MM.1S (cell line): ENCODE data around the gene ZNF408.

ENCODE experiments used
- DNase-seq: peaks from one replicate; pipeline ENCODE4 v3.0.0-alpha.2; 2015
- H2AFZ ChIP-seq: fragments of 300-600 bp; sonication (generic); 2 replicates; pipeline ENCODE4 v1.6.0; 2016; ENCODE audit warnings: antibody characterized with exemption, low read length
- H3F3A ChIP-seq: fragments of 300-600 bp; sonication (generic); 2 replicates; pipeline ENCODE4 v1.6.1; 2016; ENCODE audit warnings: mild to moderate bottlenecking, antibody characterized with exemption, low read length, moderate library complexity, mixed read lengths; ENCODE audit not compliant: insufficient read depth
- H3K27ac ChIP-seq: fragments of 300-600 bp; sonication (generic); 2 replicates; pipeline ENCODE4 v1.5.1; 2016; ENCODE audit warnings: mild to moderate bottlenecking, low read length
- H3K27me3 ChIP-seq: fragments of 300-600 bp; sonication (generic); replicated peaks from 2 replicates; pipeline ENCODE4 v1.6.0; 2016; ENCODE audit warnings: low read length; ENCODE audit not compliant: insufficient read depth
- H3K36me3 ChIP-seq: fragments of 300-600 bp; sonication (generic); replicated peaks from 2 replicates; pipeline ENCODE4 v1.6.1; 2016; ENCODE audit warnings: mild to moderate bottlenecking, low read length, mixed read lengths; ENCODE audit not compliant: insufficient read depth
- H3K4me1 ChIP-seq: fragments of 300-600 bp; sonication (generic); 2 replicates; pipeline ENCODE4 v1.6.1; 2016; ENCODE audit warnings: low read length, mixed read lengths
- H3K4me2 ChIP-seq: fragments of 300-600 bp; sonication (generic); 2 replicates; pipeline ENCODE4 v1.6.0; 2016; ENCODE audit warnings: low read depth, low read length
- H3K4me3 ChIP-seq: fragments of 300-600 bp; sonication (generic); 2 replicates; pipeline ENCODE4 v1.5.1; 2016; ENCODE audit warnings: low read length, mixed read lengths
- H3K79me2 ChIP-seq: fragments of 300-600 bp; sonication (generic); 2 replicates; pipeline ENCODE4 v1.6.1; 2016; ENCODE audit warnings: mixed run types, low read length, mixed read lengths
- H3K9ac ChIP-seq: fragments of 300-600 bp; sonication (generic); 2 replicates; pipeline ENCODE4 v1.6.1; 2016; ENCODE audit warnings: low read length, mixed read lengths
- H3K9me2 ChIP-seq: fragments of 300-600 bp; sonication (generic); replicated peaks from 2 replicates; pipeline ENCODE4 v1.6.1; 2016; ENCODE audit warnings: mild to moderate bottlenecking, low read length, mixed read lengths; ENCODE audit not compliant: insufficient read depth
- H3K9me3 ChIP-seq: fragments of 300-600 bp; sonication (generic); replicated peaks from 2 replicates; pipeline ENCODE4 v1.6.1; 2016; ENCODE audit warnings: mild to moderate bottlenecking, low read length, mixed read lengths; ENCODE audit not compliant: insufficient read depth
- H4K20me1 ChIP-seq: fragments of 300-600 bp; sonication (generic); 2 replicates; pipeline ENCODE4 v1.6.1; 2016; ENCODE audit warnings: mild to moderate bottlenecking, low read length, moderate library complexity, mixed read lengths; ENCODE audit not compliant: insufficient read depth
- EZH2 ChIP-seq: fragments of 300-600 bp; sonication (generic); optimal IDR thresholded peaks from 2 replicates; pipeline ENCODE3; 2017; ENCODE audit warnings: low read depth, mild to moderate bottlenecking, antibody characterized with exemption, low read length, mixed read lengths
- EZH2phosphoT487 ChIP-seq: fragments of 300-600 bp; sonication (generic); IDR thresholded peaks from 2 replicates; pipeline ENCODE4 v1.6.1; 2018; ENCODE audit warnings: antibody characterized with exemption, low read length
- TF ChIP-seq, protein P1 (sequence below): fragments of 300-600 bp; sonication (generic); IDR thresholded peaks from 2 replicates; pipeline ENCODE4 v1.5.1; 2016; ENCODE audit warnings: antibody characterized with exemption, low read length, mixed read lengths

The ZNF408 gene

DNA sequence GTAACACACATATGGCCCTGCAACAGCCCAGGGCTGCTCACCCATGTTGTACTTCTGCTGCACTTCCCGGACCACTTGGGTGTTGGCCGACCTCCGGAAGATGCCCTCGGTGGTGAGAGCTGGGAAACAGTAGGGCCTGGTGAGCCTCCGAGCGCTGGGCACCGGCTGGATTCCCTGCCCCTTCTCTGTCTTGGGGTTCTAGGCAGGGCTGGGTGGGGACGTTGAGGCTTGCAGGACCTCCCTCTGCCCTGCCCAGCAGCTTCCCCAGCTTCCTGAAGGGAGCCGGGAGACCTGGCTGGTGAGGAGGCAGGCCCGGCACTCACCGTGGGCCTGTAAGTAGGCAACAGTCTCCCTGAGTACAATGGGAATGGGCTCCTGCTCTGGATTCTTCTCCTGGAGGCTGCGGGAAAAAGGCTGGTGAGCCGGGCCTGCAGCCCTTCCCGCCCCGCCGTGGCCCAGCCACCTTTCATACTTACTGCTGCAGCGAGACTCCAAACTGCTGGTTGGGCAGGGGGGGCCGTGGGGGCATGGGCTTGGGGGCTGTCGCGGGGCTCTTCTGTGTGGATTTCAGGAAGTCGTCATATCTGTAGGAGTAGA is 20.6 kb upstream of the ZNF408 start:
- no peaks in the 10 kb centered on the region for H3K36me3 ChIP-seq
- DNase-seq: no peak
- TF ChIP-seq, protein P1, sequence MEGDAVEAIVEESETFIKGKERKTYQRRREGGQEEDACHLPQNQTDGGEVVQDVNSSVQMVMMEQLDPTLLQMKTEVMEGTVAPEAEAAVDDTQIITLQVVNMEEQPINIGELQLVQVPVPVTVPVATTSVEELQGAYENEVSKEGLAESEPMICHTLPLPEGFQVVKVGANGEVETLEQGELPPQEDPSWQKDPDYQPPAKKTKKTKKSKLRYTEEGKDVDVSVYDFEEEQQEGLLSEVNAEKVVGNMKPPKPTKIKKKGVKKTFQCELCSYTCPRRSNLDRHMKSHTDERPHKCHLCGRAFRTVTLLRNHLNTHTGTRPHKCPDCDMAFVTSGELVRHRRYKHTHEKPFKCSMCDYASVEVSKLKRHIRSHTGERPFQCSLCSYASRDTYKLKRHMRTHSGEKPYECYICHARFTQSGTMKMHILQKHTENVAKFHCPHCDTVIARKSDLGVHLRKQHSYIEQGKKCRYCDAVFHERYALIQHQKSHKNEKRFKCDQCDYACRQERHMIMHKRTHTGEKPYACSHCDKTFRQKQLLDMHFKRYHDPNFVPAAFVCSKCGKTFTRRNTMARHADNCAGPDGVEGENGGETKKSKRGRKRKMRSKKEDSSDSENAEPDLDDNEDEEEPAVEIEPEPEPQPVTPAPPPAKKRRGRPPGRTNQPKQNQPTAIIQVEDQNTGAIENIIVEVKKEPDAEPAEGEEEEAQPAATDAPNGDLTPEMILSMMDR: no peak
- TF ChIP-seq EZH2 (no peak), EZH2phosphoT487 (no peak)
- no peaks in the 10 kb centered on the region for H4K20me1 ChIP-seq
- no peak overlapping the region for H3K4me2 ChIP-seq
- no peaks in the 10 kb centered on the region for H3K9me2 ChIP-seq
- H3K27ac ChIP-seq: no peak overlapping the region
- no peak overlapping the region for H3K4me3 ChIP-seq
- H3F3A ChIP-seq: no peaks in the 10 kb centered on the region; the same call in 1 of the 2 replicates
- no peaks in the 10 kb centered on the region for H3K9me3 ChIP-seq
- no peak overlapping the region for H3K9ac ChIP-seq
- H3K79me2 ChIP-seq: no peaks in the 10 kb centered on the region
- H3K27me3 ChIP-seq: no peaks in the 10 kb centered on the region
- H3K4me1 ChIP-seq: no peaks in the 10 kb centered on the region
- no peak overlapping the region for H2AFZ ChIP-seq

GRCh38 chr11:46680815-46681214 is 20.0 kb upstream of the ZNF408 start:
- H4K20me1 ChIP-seq: no peaks in the 10 kb centered on the region
- H3K36me3 ChIP-seq: no peaks in the 10 kb centered on the region
- TF ChIP-seq, protein P1: no peak
- no peak for TF ChIP-seq EZH2
- DNase-seq: no peak
- no peak overlapping the region for H3K4me2 ChIP-seq
- no peaks in the 10 kb centered on the region for H3K9me3 ChIP-seq
- no peaks in the 10 kb centered on the region for H3K27me3 ChIP-seq
- H3K9me2 ChIP-seq: no peaks in the 10 kb centered on the region
- H3K27ac ChIP-seq: no peak overlapping the region
- H3F3A ChIP-seq: no peaks in the 10 kb centered on the region; the same call in 1 of the 2 replicates
- no peak overlapping the region for H3K4me3 ChIP-seq
- H2AFZ ChIP-seq: no peak overlapping the region
- no peaks in the 10 kb centered on the region for H3K79me2 ChIP-seq
- no peak overlapping the region for H3K9ac ChIP-seq
- no peaks in the 10 kb centered on the region for H3K4me1 ChIP-seq

DNA sequence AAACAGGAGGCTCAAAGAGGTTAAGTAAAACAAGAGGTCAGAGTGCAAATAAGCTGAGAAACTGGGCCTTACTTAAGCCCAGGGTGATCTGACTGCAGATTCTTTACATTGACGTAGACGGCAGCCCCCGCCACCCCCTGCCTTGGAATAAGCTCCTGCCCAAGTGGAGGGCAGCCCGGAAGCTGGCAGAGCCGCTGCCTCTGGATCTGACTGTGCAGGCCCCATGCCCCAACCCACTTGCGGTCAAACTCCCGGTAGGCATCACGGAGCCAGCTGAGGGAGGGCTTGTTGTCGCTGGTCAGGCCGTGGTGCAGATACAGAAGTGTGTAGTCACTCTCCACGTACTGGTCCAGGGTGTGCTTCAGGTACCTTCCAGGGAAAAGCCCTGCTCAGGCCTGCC is 19.0 kb upstream of the ZNF408 start:
- H3K9ac ChIP-seq: no peak overlapping the region
- H3K27ac ChIP-seq: no peak overlapping the region
- H3K79me2 ChIP-seq: no peaks in the 10 kb centered on the region
- H3F3A ChIP-seq: no peaks in the 10 kb centered on the region; the same call in 1 of the 2 replicates
- no peak overlapping the region for H2AFZ ChIP-seq
- no peak overlapping the region for H3K4me3 ChIP-seq
- no peak overlapping the region for H3K4me2 ChIP-seq
- H4K20me1 ChIP-seq: no peaks in the 10 kb centered on the region
- H3K9me2 ChIP-seq: no peaks in the 10 kb centered on the region
- no peaks in the 10 kb centered on the region for H3K4me1 ChIP-seq
- TF ChIP-seq, protein P1: no peak
- TF ChIP-seq EZH2phosphoT487: no peak
- no peak for TF ChIP-seq EZH2
- H3K36me3 ChIP-seq: no peaks in the 10 kb centered on the region
- H3K27me3 ChIP-seq: no peaks in the 10 kb centered on the region
- no peaks in the 10 kb centered on the region for H3K9me3 ChIP-seq
- DNase-seq: no peak
